ENCODE measurements around the gene LARP4B. TPM values are rescaled to one million over a fixed set of nuclear protein-coding genes. Genes with fewer than 3 reads are reported as not detected.

Gene LARP4B
- polyA plus RNA-seq, 1 donor (not counting 4 experiments of a cell fraction or from before 2014, with no cell fraction given) = 39.4 TPM

DNA sequence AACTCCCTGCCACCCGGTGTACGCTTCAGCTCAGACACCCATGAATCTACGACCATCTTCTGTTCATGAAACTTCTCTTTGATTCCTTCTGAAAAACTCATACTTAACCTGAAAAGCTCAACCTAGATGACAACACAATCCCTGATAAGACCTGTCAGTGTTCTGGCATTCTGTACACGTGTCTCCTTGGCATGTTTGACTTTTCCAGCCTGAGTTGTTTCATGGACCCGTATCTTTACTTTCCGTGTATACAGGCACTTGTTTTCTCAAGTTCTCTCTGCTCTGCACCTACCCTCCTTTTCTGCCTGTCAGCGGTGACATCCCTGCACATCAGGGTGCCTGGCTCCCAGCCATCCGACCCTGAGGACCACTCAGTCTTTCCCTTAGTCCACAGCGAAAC lies 103.3 kb downstream of the LARP4B start:
- no peaks in the 10 kb centered on the region for H3K27me3 ChIP-seq (ENCODE audit: control insufficient read depth, extremely low read depth, insufficient read depth, low read length)
- dilution Hi-C loops (cut with MboI; ENCODE audit: extremely low pct_ligation_motif_present, low sequenced_read_pairs) = no loop called here
- no peak overlapping the region for H3K27ac ChIP-seq (ENCODE audit: control insufficient read depth, insufficient read depth, low read length)
- peaks cover 4% of the 10 kb centered on the region for H3K79me2 ChIP-seq (ENCODE audit: control insufficient read depth, insufficient read depth, low read length)
- H4K20me1 ChIP-seq (ENCODE audit: control insufficient read depth, extremely low read depth, insufficient read depth, low read length) = no peaks in the 10 kb centered on the region
- no peak overlapping the region for H3K4me2 ChIP-seq (ENCODE audit: control insufficient read depth, extremely low read depth, insufficient read depth, low read depth, low read length)
- no peaks in the 10 kb centered on the region for H3K9me3 ChIP-seq (ENCODE audit: control insufficient read depth, low read depth, low read length)
- no peaks in the 10 kb centered on the region for H3K4me1 ChIP-seq (ENCODE audit: control insufficient read depth, extremely low read depth, insufficient read depth, low read length)
- no peak for TF ChIP-seq EZH2 (IDR thresholded peaks at IDR 0.05; ENCODE audit: low read length)
- TF ChIP-seq, protein P1, sequence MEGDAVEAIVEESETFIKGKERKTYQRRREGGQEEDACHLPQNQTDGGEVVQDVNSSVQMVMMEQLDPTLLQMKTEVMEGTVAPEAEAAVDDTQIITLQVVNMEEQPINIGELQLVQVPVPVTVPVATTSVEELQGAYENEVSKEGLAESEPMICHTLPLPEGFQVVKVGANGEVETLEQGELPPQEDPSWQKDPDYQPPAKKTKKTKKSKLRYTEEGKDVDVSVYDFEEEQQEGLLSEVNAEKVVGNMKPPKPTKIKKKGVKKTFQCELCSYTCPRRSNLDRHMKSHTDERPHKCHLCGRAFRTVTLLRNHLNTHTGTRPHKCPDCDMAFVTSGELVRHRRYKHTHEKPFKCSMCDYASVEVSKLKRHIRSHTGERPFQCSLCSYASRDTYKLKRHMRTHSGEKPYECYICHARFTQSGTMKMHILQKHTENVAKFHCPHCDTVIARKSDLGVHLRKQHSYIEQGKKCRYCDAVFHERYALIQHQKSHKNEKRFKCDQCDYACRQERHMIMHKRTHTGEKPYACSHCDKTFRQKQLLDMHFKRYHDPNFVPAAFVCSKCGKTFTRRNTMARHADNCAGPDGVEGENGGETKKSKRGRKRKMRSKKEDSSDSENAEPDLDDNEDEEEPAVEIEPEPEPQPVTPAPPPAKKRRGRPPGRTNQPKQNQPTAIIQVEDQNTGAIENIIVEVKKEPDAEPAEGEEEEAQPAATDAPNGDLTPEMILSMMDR (optimal IDR thresholded peaks at IDR 0.05 in 1 of 3, IDR thresholded peaks at IDR 0.05 in 1 of 3, conservative IDR thresholded peaks at IDR 0.05 in 1 of 3; ENCODE audit: extremely low read depth in 1 of 3, insufficient read depth in 2 of 3, low read length in 3 of 3) = no peak
- peaks cover 25 to 41% of the 10 kb centered on the region in 2 experiments for H3K36me3 ChIP-seq (ENCODE audit: control insufficient read depth in 2 of 2, extremely low read depth in 1 of 2, insufficient read depth in 2 of 2, low read length in 2 of 2)
- DNase-seq (ENCODE audit: low read depth, low spot score) (no peak), FAIRE-seq (no peak)
- H3K9ac ChIP-seq (ENCODE audit: control insufficient read depth, extremely low read depth, insufficient read depth, low read length) = no peak overlapping the region
- no peak overlapping the region for H3K4me3 ChIP-seq (ENCODE audit: control insufficient read depth in 2 of 3, extremely low read depth in 1 of 3, insufficient read depth in 2 of 3, low read depth in 1 of 3, low read length in 3 of 3)
- no peak overlapping the region for H2AFZ ChIP-seq (ENCODE audit: control insufficient read depth, low read length)
- no peaks in the 10 kb centered on the region for H3K9me1 ChIP-seq (ENCODE audit: control insufficient read depth, extremely low read depth, insufficient read depth, low read length)

DNA sequence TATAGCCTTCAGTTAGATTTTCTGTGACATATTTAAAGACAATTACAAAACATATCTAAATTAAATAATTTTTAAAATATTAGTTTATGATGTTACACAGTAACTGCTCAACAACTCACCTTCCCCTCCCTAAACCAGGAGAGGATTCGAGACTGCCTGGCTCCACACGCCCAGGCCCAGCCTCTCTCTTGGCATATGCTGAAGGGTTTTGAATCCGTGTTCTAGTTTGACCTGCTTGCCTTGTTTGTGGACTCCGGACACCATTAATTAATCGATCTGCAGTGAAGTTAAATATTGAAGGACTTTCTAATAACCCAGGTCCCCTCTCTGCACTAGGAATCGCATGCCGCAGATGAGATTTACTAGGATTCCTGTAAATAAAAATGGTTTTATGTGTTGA lies 106.6 kb downstream of the LARP4B start:
- no peak for TF ChIP-seq EZH2 (IDR thresholded peaks at IDR 0.05; ENCODE audit: low read length)
- no peaks in the 10 kb centered on the region for H3K79me2 ChIP-seq (ENCODE audit: control insufficient read depth, insufficient read depth, low read length)
- H3K36me3 ChIP-seq (ENCODE audit: control insufficient read depth in 2 of 2, extremely low read depth in 1 of 2, insufficient read depth in 2 of 2, low read length in 2 of 2) = peaks cover 42 to 64% of the 10 kb centered on the region in 2 experiments
- FAIRE-seq = no peak
- H3K4me2 ChIP-seq (ENCODE audit: control insufficient read depth, extremely low read depth, insufficient read depth, low read depth, low read length) = no peak overlapping the region
- DNase-seq (ENCODE audit: low read depth, low spot score) = no peak
- no peaks in the 10 kb centered on the region for H3K9me3 ChIP-seq (ENCODE audit: control insufficient read depth, low read depth, low read length)
- H3K4me3 ChIP-seq (ENCODE audit: control insufficient read depth in 2 of 3, extremely low read depth in 1 of 3, insufficient read depth in 2 of 3, low read depth in 1 of 3, low read length in 3 of 3) = no peak overlapping the region
- H3K4me1 ChIP-seq (ENCODE audit: control insufficient read depth, extremely low read depth, insufficient read depth, low read length) = no peaks in the 10 kb centered on the region
- no peaks in the 10 kb centered on the region for H3K27me3 ChIP-seq (ENCODE audit: control insufficient read depth, extremely low read depth, insufficient read depth, low read length)
- H3K27ac ChIP-seq (ENCODE audit: control insufficient read depth, insufficient read depth, low read length) = no peak overlapping the region
- dilution Hi-C loops (cut with MboI; ENCODE audit: extremely low pct_ligation_motif_present, low sequenced_read_pairs) = no loop called here
- H4K20me1 ChIP-seq (ENCODE audit: control insufficient read depth, extremely low read depth, insufficient read depth, low read length) = no peaks in the 10 kb centered on the region
- H2AFZ ChIP-seq (ENCODE audit: control insufficient read depth, low read length) = no peak overlapping the region
- no peaks in the 10 kb centered on the region for H3K9me1 ChIP-seq (ENCODE audit: control insufficient read depth, extremely low read depth, insufficient read depth, low read length)
- no peak overlapping the region for H3K9ac ChIP-seq (ENCODE audit: control insufficient read depth, extremely low read depth, insufficient read depth, low read length)

DNA sequence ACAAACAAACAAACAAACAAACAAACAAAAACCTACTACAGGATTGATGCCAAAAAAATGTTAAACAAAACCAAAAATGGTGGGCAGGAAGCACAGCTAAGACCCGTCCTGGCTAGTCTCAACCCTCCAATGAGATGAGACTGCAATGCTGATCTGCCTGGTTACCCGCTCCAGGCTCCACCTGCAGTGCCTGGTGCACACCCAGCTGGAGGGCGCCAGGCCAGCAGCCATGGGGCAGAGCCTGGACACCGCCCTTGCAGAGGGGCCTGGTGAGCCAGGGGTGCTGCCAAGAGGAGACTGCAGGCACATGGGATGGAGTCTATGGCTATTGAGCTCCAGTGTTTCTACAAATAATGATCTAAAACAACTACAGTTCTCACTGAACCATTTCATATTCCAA lies 107.0 kb downstream of the LARP4B start:
- no peaks in the 10 kb centered on the region for H3K9me1 ChIP-seq (ENCODE audit: control insufficient read depth, extremely low read depth, insufficient read depth, low read length)
- H3K27ac ChIP-seq (ENCODE audit: control insufficient read depth, insufficient read depth, low read length) = no peak overlapping the region
- H3K9ac ChIP-seq (ENCODE audit: control insufficient read depth, extremely low read depth, insufficient read depth, low read length) = no peak overlapping the region
- no peak overlapping the region for H2AFZ ChIP-seq (ENCODE audit: control insufficient read depth, low read length)
- FAIRE-seq (no peak), DNase-seq (ENCODE audit: low read depth, low spot score) (no peak)
- no peaks in the 10 kb centered on the region for H4K20me1 ChIP-seq (ENCODE audit: control insufficient read depth, extremely low read depth, insufficient read depth, low read length)
- no peak overlapping the region for H3K4me2 ChIP-seq (ENCODE audit: control insufficient read depth, extremely low read depth, insufficient read depth, low read depth, low read length)
- H3K4me3 ChIP-seq (ENCODE audit: control insufficient read depth in 2 of 3, extremely low read depth in 1 of 3, insufficient read depth in 2 of 3, low read depth in 1 of 3, low read length in 3 of 3) = no peak overlapping the region
- TF ChIP-seq EZH2 (IDR thresholded peaks at IDR 0.05; ENCODE audit: low read length) = no peak
- TF ChIP-seq, protein P1 (optimal IDR thresholded peaks at IDR 0.05 in 1 of 3, IDR thresholded peaks at IDR 0.05 in 1 of 3, conservative IDR thresholded peaks at IDR 0.05 in 1 of 3; ENCODE audit: extremely low read depth in 1 of 3, insufficient read depth in 2 of 3, low read length in 3 of 3) = no peak
- H3K27me3 ChIP-seq (ENCODE audit: control insufficient read depth, extremely low read depth, insufficient read depth, low read length) = no peaks in the 10 kb centered on the region
- no peaks in the 10 kb centered on the region for H3K4me1 ChIP-seq (ENCODE audit: control insufficient read depth, extremely low read depth, insufficient read depth, low read length)
- H3K79me2 ChIP-seq (ENCODE audit: control insufficient read depth, insufficient read depth, low read length) = no peaks in the 10 kb centered on the region
- dilution Hi-C loops (cut with MboI; ENCODE audit: extremely low pct_ligation_motif_present, low sequenced_read_pairs) = no loop called here
- no peaks in the 10 kb centered on the region for H3K9me3 ChIP-seq (ENCODE audit: control insufficient read depth, low read depth, low read length)
- peaks cover 45 to 65% of the 10 kb centered on the region in 2 experiments for H3K36me3 ChIP-seq (ENCODE audit: control insufficient read depth in 2 of 2, extremely low read depth in 1 of 2, insufficient read depth in 2 of 2, low read length in 2 of 2)
